Measurements from ENCODE around the gene WFDC10B.
"Not testable (repeated sequence)": the region's sequence is repeated elsewhere in the genome, so short reads cannot be mapped to it uniquely, and the experiment has no call there.

WFDC10B gene

DNA sequence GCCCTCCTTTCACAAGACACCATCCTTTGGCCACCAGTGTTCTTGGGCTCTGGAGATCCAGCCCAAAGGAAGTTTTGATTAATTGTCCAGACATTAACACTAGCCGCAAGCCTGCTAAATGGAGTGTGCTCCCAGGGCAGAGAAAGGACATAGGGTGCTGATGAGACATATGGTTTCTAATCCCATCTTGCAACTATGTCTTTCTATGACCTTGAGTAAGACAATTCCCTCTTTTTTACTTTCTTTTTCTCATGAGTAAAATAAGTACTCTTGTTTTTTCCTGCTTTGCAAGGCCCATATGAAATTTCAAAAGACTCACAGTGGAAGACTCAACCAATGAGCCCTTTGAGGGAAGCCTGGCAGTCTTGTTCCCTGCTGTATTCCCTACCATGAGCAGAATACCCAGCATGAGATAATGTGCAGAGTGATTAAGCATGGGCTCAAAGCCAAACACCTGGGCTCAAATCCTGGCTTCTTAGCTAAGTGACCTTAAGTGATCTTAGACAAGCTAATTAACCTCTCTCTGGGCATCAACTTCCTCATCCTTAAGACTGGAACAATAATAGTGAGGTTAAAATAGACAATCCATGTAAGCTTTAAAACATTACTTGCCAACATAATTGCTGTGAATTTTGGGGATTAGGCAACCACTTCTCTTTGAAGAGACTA, at the start of gene WFDC10B:
TSS of gene WFDC10B (minus strand) at position 51 of the 669 bp plus-strand sequence. CDS start 19,027 bp downstream, outside the sequence.
- DNase-seq (ENCODE audit: low spot score): no peak

DNA sequence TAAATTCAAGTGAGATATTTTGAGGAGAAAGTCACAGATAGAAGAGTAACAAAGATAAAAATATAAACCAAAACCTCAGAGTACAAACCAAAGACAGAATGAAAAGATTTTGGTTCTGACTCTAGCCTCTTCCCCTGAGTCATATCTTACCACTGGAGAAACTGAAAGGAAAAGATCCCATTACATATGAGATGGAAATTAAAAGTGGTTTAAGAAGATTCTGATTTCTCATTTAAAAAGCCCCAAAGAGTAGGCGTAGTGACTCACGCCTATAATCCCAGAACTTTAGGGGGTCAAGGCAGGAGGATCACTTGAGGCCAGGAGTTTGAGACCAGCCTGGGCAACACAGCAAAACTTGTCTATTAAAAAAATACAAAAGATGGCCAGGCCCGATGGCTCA, 47.9 kb upstream of the WFDC10B start:
- DNase-seq (ENCODE audit: low spot score): no peak

DNA sequence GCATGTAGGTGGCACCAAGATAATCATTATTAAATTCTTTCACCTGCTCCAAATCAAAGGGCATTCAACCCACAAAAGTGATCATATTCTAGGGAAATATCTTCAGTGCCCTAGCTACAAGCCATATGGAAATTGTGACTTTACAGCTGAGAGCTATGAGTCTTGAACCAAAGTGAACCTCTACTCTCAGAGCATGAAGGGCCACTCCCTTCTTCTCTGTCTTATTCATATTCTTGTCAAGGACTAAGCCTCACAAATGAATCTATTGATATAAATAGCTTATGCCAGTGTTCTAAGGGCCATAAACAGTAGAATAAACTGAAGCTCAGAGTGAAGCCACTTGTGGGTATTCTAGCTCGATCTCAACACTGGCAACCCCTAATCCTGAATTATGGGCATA, 46.9 kb upstream of the WFDC10B start:
- no peak for DNase-seq (ENCODE audit: low spot score)

DNA sequence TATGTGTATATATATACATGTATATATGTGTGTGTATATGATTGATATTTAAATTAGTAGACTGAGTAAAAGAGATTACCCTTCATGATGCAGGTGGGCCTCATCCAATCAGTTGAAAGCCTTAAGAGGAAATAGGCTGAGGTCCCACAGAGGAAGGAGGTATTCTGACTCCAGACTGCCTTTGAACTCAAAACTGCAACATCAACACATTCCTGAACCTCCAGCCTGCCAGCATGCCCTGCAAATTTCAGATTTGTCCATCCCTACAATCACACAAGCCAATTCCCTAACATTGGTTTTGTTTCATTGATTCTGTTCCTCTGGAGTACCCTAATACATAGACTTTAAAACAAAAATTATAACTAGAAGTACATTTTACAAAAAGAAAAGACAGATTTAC, 40.2 kb upstream of the WFDC10B start:
- DNase-seq (ENCODE audit: low spot score): no peak

DNA sequence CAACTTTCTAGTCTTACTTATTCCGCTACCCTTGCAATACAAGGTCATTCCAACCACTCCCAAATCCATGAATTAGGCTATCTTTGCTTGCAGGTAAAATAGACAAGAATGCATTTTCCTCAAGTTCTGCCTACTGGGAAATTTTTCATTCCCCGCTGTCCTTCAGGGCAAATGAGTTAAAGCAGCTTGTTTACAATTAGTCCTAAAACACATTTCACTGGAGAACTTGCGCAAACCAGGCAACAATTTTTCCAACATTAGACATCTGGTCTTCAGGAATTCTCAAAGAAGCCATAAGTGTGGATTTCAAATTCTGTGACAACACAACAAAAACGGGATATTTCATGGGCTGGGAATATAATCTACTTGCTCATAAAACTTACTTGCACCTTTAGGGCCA, 37.8 kb upstream of the WFDC10B start:
- DNase-seq (ENCODE audit: low spot score): no peak

DNA sequence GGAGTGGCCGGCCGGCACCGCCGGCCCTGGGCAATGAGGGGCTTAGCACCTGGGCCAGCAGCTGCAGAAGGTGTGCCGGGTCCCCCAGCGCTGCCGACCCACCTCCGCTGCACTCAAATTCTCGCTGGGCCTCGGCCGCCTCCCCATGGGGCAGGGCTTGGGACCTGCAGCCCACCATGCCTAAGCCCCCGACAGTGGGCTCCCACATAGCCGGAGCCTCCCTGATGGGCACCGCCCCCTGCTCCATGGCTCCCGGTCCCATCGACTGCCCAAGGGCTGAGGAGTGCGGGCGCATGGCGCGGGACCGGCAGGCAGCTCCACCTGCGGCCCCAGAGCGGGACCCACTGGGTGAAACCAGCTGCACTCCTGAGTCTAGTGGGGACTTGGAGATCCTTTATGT, 31.2 kb upstream of the WFDC10B start:
- no peak for DNase-seq (ENCODE audit: low spot score)

DNA sequence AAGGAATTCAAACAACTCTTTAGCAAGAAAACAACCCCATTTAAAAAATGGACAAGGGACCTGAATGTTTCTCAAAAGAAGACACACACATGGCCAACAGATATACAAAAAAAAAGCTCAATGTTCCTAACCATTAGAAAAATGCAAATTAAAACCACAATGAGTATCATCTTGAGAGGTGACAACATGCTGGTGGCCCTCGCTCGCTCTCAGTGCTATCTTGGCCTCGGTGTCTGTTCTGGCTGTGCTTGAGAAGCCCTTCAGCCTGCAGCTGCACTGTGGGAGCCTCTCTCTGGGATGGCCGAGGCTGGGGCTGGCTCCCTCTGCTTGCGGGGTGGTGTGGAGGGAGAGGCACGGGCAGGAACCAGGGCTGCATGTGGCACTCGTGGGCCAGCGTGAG, 30.7 kb upstream of the WFDC10B start:
- DNase-seq (ENCODE audit: low spot score): no peak

DNA sequence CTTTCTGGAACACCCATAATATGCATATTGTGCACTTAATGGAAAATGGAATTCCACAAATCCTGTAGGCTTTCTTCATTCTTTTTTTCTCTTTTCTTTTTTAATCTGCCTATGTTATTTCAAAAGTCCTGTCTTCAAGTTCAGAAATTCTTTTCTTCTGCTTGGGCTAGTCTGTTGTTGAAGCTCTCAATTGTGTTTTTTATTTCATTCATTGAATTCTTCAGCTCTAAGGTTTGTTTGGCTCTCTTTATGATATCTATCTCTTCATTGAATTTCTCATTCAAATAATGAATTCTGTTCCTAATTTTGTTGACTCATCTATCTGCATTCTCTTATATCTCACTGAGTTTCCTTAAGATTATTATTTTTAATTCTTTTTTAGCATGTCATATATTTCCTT, 27.4 kb upstream of the WFDC10B start:
- DNase-seq (ENCODE audit: low spot score): no peak

DNA sequence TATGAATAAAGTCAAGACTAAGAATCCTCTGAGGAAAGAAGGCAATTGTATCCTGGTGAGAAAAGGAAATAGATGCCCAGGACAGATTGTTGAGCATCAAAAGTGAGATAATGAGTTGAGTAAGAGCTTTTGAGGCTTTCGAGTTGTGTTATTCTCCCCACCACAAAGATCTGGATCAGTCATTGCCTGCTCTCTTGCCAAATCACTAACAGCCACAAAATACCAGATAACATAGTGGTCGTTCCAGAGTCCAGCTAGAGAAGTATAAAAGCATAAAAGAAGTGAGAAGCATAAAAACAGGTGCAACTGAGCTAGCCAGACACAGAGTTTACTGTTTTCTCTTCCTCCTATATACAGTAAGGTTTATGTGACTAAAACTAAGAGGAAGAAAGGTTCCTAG, 22.2 kb upstream of the WFDC10B start:
- DNase-seq (ENCODE audit: low spot score): no peak

DNA sequence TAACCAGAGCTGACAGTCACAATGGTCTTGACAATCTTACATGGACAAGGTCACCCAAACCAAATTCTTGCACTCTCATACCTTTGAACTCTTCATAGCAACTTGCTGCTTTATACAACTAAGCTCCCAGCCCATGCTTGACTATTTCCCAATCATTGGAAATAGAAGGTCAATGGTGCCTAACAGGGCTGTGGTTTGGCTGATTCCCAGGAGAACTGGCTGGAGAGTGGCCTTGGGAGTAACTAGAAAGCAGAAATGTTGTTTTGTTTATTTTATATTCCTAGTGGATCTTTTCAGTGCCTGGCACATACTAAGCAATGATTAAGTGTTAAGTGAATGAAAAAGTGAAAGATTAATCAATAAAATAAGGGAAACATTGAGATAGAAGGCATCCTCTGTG, 20.3 kb upstream of the WFDC10B start:
- peak; percentile 13 for DNase-seq (ENCODE audit: low spot score)

DNA sequence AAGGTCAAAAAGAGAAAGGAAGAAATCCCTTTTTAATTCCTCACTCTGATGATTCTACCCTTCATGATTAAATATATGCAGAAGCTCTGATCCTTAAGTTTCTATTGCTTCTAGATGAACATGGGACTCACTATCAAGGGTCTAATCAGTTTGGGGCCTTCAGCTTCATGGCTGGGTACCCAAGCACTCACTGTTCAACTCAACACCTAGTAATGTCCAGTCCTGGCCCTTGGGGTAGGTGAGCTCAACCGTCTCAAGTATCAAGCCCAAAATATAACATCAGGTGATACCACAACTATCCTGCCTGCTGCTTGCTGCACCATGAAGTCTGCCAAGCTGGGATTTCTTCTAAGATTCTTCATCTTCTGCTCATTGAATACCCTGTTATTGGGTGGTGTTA, 17.2 kb upstream of the WFDC10B start, which contains the start of gene SPINT4:
TSS of gene SPINT4 (plus strand) at position 301 of the 400 bp plus-strand sequence. CDS start at position 322, 21 bp downstream.
- DNase-seq (ENCODE audit: low spot score): no peak

DNA sequence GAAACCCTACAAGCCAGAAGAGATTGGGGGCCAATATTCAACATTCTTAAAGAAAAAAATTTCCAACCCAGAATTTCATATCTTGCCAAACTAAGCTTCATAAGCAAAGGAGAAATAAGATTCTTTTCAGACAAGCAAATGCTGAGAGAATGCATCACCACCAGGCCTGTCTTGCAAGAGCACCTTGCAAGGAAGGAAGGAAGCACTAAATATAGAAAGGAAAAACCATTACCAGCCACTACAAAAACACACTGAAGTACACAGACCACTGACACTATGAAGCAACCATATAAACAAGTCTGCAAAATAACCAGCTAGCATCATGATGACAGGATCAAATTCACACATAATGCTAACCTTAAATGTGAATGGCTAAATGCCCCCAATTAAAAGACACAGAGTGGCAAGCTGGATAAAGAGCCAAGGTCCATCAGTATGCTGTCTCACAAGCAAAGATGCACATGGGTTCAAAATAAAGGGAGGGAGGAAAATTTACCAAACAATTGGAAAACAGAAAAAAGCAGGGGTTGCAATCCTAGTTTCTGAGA, 11.4 kb upstream of the WFDC10B start:
- not testable (repeated sequence) for DNase-seq (ENCODE audit: low spot score)

DNA sequence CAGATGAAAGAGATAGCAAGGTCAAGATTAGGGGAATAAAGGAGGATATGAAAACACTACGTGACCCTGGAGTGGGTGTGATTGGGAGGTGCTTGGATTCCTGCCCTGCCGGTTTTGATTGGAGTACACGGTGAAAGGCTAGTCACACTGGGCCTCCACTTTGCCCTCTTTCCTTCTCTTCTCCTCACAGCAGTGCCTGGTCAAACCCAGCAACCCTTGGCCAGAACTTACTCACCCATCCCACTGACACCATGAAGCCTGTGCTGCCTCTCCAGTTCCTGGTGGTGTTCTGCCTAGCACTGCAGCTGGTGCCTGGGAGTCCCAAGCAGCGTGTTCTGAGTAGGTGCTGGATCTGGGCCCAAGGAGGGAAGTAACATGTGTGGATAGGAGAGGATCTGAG, 2.9 kb downstream of the WFDC10B start, which contains the start of gene WFDC13:
TSS of gene WFDC13 (plus strand) at position 166 of the 400 bp plus-strand sequence. CDS start at position 252, 86 bp downstream.
- DNase-seq (ENCODE audit: low spot score): no peak

DNA sequence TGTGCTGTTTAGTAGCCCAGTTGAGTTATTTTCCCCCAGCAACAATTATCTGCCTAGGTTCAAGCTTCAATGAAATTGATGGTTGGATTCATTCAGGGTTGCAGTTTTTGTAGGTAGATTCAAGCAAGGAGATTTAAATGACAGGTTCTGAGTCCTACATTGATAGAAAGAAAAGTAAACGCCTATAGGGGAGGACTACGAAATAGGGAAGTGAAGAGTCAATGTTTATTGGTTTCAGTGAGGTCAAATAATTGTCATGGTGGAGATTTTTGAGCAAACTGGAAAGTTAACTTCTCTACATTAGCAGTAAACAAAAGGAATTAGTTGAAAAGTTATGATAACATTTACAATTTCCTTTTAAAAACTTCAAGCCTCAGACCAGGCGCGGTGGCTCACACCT, 3.7 kb downstream of the WFDC10B start:
- DNase-seq (ENCODE audit: low spot score): no peak

DNA sequence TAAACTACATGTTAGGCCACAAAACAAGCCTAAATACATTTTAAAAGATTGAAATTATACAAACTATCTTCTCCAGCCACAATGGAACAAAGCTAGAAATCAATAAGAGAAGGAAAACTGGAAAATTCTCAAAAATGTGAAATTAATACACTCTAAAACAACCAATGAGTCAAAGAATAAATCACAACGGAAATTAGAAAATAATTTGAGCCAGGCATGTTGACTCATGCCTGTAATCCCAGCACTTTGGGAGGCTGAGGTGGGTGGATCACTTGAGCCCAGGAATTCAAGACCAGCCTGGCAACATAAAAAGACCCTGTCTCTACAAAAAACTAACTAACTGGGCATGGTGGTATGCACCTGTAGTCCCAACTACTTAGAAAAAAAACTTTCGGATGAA, 9.3 kb downstream of the WFDC10B start:
- DNase-seq (ENCODE audit: low spot score): no peak

DNA sequence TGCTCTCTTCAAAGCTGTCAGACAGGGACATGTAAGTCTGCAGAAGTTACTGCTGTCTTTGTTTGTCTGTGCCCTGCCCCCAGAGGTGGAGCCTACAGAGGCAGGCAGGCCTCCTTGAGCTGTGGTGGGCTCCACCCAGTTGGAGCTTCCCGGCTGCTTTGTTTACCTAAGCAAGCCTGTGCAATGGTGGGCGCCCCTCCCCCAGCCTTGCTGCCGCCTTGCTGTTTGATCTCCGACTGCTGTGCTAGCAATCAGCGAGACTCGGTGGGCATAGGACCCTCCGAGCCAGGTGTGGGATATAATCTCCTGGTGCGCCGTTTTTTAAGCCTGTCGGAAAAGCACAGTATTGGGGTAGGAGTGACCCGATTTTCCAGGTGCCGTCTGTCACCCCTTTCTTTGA, 11.5 kb downstream of the WFDC10B start:
- DNase-seq (ENCODE audit: low spot score): not testable (repeated sequence)

DNA sequence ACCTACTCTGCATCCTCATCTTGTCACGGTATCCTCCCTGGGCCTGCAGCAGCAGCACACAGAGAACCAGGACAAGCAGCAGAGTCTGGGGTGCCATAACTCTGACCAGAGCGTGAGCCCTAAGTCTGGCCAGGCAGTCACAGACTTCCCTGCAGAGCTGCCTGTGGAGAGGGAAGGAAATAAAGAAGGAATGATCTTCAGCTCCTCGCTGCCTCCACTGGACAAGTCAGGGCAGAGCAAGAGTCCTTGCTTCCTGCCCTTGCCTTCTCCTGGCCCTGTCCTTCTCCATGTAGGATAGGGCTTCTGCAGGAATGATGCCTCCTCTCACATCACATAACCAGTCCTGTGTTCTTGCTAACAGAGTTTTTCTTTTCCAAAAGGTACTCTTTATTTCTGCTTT, 18.9 kb downstream of the WFDC10B start:
- DNase-seq (ENCODE audit: low spot score): peak; percentile 11

DNA sequence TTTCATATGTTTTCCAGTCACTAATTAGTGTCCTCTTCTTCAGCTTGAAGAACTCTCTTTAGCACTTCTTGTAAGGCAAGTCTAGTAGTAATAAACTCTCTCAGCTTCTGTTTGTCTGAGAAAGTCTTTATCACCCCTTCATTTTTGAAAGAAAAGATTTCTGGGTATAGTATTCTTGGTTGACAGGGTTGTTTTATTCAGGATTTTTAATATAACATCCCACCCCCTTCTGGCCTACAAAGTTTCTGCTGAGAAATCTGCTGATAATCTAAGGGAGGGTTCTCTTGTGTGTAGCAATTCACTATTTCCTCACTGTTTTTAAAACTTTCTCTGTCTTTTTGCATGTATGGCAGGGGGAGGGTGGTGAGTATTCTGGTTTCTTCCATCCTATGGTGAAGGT, 25.2 kb downstream of the WFDC10B start:
- no peak for DNase-seq (ENCODE audit: low spot score)

DNA sequence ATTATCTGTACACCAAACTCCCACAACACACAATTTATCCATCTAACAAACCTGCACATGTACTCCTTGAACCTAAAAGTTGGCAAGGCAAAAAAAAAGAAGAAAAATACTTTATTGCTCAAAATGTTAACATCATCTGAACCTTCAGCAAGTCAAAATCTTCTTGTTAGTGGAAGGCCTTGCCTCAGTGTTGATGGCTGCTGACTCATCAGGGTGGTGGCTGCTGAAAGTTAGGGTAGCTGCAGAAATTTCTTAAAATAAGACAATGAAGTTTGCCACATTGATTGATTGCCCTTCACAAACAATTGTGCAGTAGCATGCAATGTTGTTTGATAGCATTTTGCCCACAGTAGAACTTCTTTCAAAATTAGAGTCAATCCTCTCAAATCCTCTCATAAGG, 32.1 kb downstream of the WFDC10B start:
- DNase-seq (ENCODE audit: low spot score): no peak

DNA sequence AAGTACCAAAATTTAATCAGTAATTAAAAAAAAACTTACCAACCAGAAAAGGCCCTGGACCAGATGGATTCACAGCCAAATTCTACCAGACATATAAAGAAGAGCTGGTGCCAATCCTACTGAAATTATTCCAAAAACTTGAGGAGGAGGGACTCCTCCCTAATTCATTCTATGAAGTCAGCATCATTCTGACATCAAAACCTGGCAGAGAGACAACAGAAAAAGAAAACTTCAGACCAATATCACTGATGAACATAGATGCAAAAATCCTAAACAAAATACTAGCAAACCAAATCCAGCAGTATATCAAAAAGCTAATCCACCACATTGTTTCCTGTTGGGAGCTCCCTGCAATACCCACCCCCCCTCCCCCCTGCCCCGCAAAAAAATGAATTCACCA, 34.7 kb downstream of the WFDC10B start, which contains the start of gene WFDC11:
TSS of gene WFDC11 (minus strand) at position 101 of the 400 bp plus-strand sequence. CDS start 19,639 bp downstream, outside the sequence.
- DNase-seq (ENCODE audit: low spot score): no peak

DNA sequence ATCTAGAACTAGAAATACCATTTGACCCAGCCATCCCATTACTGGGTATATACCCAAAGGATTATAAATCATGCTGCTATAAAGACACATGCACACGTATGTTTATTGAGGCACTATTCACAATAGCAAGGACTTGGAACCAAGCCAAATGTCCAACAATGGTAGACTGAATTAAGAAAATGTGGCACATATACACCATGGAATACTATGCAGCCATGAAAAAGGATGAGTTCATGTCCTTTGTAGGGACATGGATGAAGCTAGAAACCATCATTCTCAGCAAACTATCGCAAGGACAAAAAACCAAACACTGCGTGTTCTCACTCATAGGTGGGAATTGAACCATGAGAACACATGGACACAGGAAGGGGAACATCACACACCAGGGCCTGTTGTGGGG, 47.8 kb downstream of the WFDC10B start:
- DNase-seq (ENCODE audit: low spot score): not testable (repeated sequence)

DNA sequence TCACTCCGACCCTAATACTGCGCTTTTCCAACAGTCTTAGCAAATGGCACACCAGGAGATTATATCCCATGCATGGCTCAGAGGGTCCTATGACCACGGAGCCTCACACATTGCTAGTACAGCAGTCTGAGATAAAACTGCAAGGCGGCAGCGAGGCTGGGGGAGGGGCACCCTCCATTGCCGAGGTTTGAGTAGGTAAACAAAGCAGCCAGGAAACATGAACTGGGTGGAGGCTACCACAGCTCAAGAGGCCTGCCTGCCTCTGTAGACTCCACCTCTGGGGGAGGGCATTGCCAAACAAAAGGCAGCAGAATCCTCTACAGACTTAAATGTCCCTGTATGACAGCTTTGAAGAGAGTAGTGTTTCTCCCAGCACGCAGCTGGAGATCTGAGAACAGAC, 53.1 kb downstream of the WFDC10B start:
- not testable (repeated sequence) for DNase-seq (ENCODE audit: low spot score)

DNA sequence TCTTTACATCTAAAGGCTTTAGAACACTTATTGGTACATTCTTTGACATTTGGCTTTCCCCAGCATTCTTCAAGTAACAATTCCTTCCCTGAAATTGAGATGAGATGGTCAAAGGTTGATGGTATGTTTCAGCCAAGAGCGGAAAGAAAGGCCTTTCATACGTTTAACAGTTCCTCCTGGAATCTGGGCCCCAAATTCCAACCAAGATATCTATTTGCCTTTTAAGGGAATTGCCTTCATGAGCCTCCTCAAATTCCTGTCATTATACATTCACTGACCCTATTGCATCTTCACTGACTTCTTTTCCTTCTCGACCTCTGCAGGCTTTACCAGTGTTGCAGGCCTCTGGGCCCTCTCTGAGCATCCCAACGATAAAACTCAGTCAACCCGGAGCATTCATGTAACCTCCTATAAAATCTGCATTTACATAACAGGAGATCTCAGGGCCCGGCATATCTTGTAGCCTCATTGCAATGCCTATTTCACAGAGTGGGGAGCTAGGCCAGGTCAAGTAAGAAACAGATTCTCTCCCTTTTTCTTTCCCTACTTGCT, 55.4 kb downstream of the WFDC10B start:
- no peak for DNase-seq (ENCODE audit: low spot score)
